GM12873 (cell line): ENCODE data around the gene PEX13.

Experiments used
- CTCF ChIP-seq: IDR thresholded peaks from 2 replicates; pipeline ENCODE4 v1.5.1; 2012; ENCODE audit warnings: low read depth, mild to moderate bottlenecking, moderate library complexity, low read length, control low read depth; ENCODE audit not compliant: insufficient read depth; ENCODE audit errors: missing control alignments

PEX13 gene, protein sequence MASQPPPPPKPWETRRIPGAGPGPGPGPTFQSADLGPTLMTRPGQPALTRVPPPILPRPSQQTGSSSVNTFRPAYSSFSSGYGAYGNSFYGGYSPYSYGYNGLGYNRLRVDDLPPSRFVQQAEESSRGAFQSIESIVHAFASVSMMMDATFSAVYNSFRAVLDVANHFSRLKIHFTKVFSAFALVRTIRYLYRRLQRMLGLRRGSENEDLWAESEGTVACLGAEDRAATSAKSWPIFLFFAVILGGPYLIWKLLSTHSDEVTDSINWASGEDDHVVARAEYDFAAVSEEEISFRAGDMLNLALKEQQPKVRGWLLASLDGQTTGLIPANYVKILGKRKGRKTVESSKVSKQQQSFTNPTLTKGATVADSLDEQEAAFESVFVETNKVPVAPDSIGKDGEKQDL

GRCh38 chr2:61017556-61018317, at the start of gene PEX13, which contains the start of gene PUS10:
Gene PEX13, plus strand, starts transcription at chr2:61017720. Its CDS starts 40 bp downstream, at chr2:61017760.
Gene PUS10, minus strand, starts transcription at chr2:61018255. Its CDS starts 6,365 bp downstream, at chr2:61011890.
- TF ChIP-seq CTCF: no peak

DNA sequence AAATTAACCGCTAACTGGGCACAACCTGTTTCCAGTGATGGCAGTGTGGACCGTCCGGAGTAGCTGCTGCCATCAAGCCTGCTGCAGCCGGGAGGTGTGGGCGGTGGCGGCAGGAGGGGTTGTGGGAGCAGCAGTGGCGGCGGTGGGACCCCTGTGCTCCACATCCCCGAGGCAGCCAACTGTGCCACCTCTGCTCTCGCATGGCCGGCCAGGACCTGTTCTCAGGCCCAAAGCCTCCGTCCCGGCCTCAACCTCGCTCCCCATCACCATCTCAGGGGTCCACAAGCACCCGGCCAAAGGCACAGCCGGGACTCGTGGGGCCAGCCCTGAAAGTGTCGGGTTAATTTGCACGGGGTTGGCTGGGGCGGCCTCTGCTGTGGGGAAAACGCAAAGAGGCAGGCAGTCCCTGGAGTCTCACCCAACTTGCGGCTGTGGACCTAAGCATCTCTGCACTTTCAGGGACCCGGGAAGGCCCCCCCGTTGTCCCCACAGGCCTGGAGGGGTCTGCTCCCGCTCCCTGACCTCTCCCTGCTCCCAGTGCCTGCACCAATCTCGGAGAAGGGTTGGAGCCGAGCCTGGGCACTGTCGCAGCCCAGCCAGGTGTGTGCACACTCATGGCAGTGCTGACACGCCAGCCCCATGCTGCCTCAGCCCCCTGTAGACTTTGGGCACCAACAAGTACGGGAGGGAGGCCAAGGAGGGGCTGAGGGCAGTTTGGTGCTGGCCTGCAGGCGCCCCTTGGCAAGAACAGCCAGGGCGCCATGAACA, 44.4 kb upstream of the PEX13 start:
- TF ChIP-seq CTCF: no peak

GRCh38 chr2:60973705-60974104, 43.8 kb upstream of the PEX13 start:
- TF ChIP-seq CTCF: no peak

- TF ChIP-seq CTCF: no peak
Observed at GRCh38 chr2:60974652-60975051, 42.9 kb upstream of the PEX13 start.

DNA sequence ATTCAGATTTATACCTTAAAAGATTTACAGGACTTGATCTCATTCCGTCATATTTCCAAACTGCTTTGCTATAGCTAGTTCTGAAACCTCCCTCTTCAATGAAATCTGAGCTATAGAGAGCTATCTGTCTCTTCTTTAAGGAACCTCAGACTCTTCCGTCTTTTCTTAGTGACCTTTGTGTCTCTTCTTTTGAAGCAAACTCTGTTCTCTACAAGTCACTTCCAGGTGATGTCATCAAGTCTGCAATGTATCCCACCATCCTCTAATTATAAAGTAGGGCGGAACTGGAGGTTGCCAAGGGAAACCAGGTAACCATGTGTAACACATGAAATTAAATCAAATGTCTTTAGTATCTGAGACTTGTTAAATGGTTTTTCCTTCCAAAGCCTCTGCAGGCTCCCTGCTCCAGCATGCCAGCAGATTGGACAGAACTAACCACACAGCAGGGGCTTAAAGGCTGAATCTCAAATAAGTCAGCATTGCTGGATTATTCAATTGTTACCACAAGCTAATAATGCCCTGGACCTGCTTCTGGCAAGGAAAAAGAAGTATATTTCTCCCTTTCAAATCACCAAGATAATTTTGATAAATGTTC, 41.2 kb upstream of the PEX13 start:
- TF ChIP-seq CTCF: no peak

- no peak for TF ChIP-seq CTCF
Observed at GRCh38 chr2:60976875-60977561, 40.5 kb upstream of the PEX13 start.

DNA sequence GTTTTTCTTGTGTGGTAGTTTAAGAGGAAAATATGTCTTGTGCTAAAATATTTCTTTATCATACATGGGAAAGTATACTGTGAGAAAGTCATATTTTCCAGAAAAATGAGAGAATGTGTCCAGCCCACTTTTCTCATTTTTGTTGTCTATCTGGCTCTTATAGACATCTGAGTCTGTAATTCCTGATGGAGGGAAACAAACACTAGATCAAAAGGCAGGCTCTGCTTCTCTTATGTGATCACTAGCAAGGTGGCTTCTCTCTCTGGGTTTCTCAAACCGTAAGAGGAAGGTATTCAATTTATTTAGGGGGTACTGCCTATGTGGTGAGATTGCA, 40.0 kb upstream of the PEX13 start:
- no peak for TF ChIP-seq CTCF
